HepG2 (cell line): ENCODE data around the gene SPPL2B. TPM values are rescaled to one million over a fixed set of nuclear protein-coding genes. Genes with fewer than 3 reads are reported as not detected.

Source experiments
- ATAC-seq: fragments of 200-7000 bp; cut with Tn5 transposase; 3 replicates; pipeline ENCODE4 v1.9.1; 2020; ENCODE audit warnings: mild to moderate bottlenecking, moderate library complexity
- BruUV-seq: library from RNA; stranded (reverse); fragments of 400-500 nt; replicated peaks from 2 replicates; lab custom pipeline; 2021; lab: Mats Ljungman, UMichigan
- CTCF ChIA-PET: fragments of 300-600 bp; formaldehyde crosslinking; extraction: SDS; loops from one replicate; lab custom pipeline; 2021; ENCODE audit warnings: low total read pairs, inconsistent platforms, low intra/inter-chr PET ratio; lab: Yijun Ruan, JAX
- POLR2A ChIA-PET: fragments of 350-600 bp; sonication (Branson Sonifier 250); formaldehyde crosslinking; loops from one replicate; lab custom pipeline; 2020; ENCODE audit warnings: antibody characterized with exemption, inconsistent platforms; lab: Yijun Ruan, JAX
- DNase-seq: peaks from one replicate; pipeline ENCODE4 v3.0.0-alpha.2; 2015; ENCODE audit warnings: low spot score
- FAIRE-seq: peaks from 3 replicates; lab custom pipeline; 2011; peaks lifted over from hg19 to GRCh38; lab: Jason Lieb, UNC
- H2AFZ ChIP-seq: one replicate; pipeline ENCODE4 v1.6.1; 2011; ENCODE audit warnings: low read length, inconsistent platforms
- H3K27ac ChIP-seq: fragments of 300-600 bp; 3 replicates; pipeline ENCODE4 v1.8.0; 2011; ENCODE audit warnings: mixed run types, mild to moderate bottlenecking, mixed read lengths, low read length, inconsistent platforms; ENCODE audit not compliant: insufficient read depth; ENCODE audit errors: extremely low read length
- H3K27me3 ChIP-seq, 2 experiments: fragments of 200-600 bp in 1 of 2; 2 replicates in 1 of 2; 3 replicates in 1 of 2; pipeline versions ENCODE4 v1.6.0 to v1.8.0; 2011; ENCODE audit warnings: low read length in 2 of 2, mild to moderate bottlenecking in 2 of 2, moderate library complexity in 2 of 2, inconsistent platforms in 1 of 2; ENCODE audit not compliant: insufficient read depth in 2 of 2, control insufficient read depth in 1 of 2
- H3K36me3 ChIP-seq, 2 experiments: fragments of 200-600 bp in 1 of 2; replicated peaks in 1 of 2; 2 replicates in 1 of 2; 3 replicates in 1 of 2; pipeline versions ENCODE4 v1.5.1 to v1.8.0; 2011; ENCODE audit warnings: low read length in 2 of 2, inconsistent platforms in 1 of 2; ENCODE audit not compliant: insufficient read depth in 2 of 2, control insufficient read depth in 1 of 2
- H3K4me1 ChIP-seq: 2 replicates; pipeline ENCODE4 v1.5.1; 2012; ENCODE audit warnings: low read length, inconsistent platforms; ENCODE audit not compliant: insufficient read depth
- H3K4me2 ChIP-seq: 2 replicates; pipeline ENCODE4 v1.6.0; 2011; ENCODE audit warnings: low read depth, low read length, inconsistent platforms
- H3K4me3 ChIP-seq, 3 experiments: fragments of 200-600 bp in 1 of 3; sonication (generic), shearing (Covaris generic) in 1 of 3; replicated peaks in 1 of 3; 2 replicates each; pipeline ENCODE4 v1.5.1; 2011 to 2016; ENCODE audit warnings: low read length in 3 of 3, inconsistent platforms in 2 of 3, low read depth in 2 of 3, mild to moderate bottlenecking in 2 of 3, control low read depth in 1 of 3, mixed read lengths in 1 of 3; ENCODE audit not compliant: insufficient read depth in 1 of 3
- H3K79me2 ChIP-seq: one replicate; pipeline ENCODE4 v1.6.1; 2011; ENCODE audit warnings: low read length, inconsistent platforms; ENCODE audit not compliant: insufficient read depth
- H3K9ac ChIP-seq: 2 replicates; pipeline ENCODE4 v1.6.0; 2011; ENCODE audit warnings: mild to moderate bottlenecking, low read depth, low read length, inconsistent platforms; ENCODE audit not compliant: insufficient read depth
- H3K9me3 ChIP-seq: 2 replicates; pipeline ENCODE4 v1.5.1; 2012; ENCODE audit warnings: mild to moderate bottlenecking, low read length
- H4K20me1 ChIP-seq: 2 replicates; pipeline ENCODE4 v1.6.0; 2011; ENCODE audit warnings: inconsistent platforms, mild to moderate bottlenecking, low read length, moderate library complexity; ENCODE audit not compliant: insufficient read depth
- AGO2 ChIP-seq: fragments of 200-400 bp; formaldehyde crosslinking; optimal IDR thresholded peaks from 2 replicates; pipeline ENCODE3; 2017; ENCODE audit warnings: mild to moderate bottlenecking, low read depth, low read length, moderate library complexity
- ETV6 ChIP-seq: sonication (generic); formaldehyde crosslinking; conservative IDR thresholded peaks from 2 replicates; pipeline ENCODE4 v1.4.0; 2020; ENCODE audit warnings: missing genetic modification reagents
- HMGXB4 ChIP-seq, 2 experiments: sonication (generic) in 1 of 2; formaldehyde crosslinking in 1 of 2; IDR thresholded peaks; 2 replicates each; pipeline versions ENCODE4 v1.4.0 to v1.6.1; 2018 to 2020; ENCODE audit warnings: missing genetic modification reagents in 2 of 2, borderline replicate concordance in 1 of 2, low read depth in 1 of 2, mild to moderate bottlenecking in 1 of 2, missing biosample characterization in 1 of 2
- HNRNPUL1 ChIP-seq: fragments of 200-400 bp; formaldehyde crosslinking; IDR thresholded peaks from 2 replicates; pipeline ENCODE4 v1.6.1; 2017; ENCODE audit warnings: low read depth, mild to moderate bottlenecking, low read length, moderate library complexity
- MTF2 ChIP-seq: sonication (generic); formaldehyde crosslinking; IDR thresholded peaks from 2 replicates; pipeline ENCODE4 v1.5.0; 2020; ENCODE audit warnings: missing genetic modification reagents, borderline replicate concordance
- PRDM15 ChIP-seq: sonication (generic); formaldehyde crosslinking; IDR thresholded peaks from 2 replicates; pipeline ENCODE4 v1.4.0; 2020; ENCODE audit warnings: missing genetic modification reagents
- ZBTB10 ChIP-seq: sonication (generic); formaldehyde crosslinking; IDR thresholded peaks from 2 replicates; pipeline ENCODE4 v1.4.0; 2020; ENCODE audit warnings: missing genetic modification reagents, borderline replicate concordance
- ZMYM2 ChIP-seq: sonication (generic); formaldehyde crosslinking; IDR thresholded peaks from 2 replicates; pipeline ENCODE4 v1.8.0; 2022; ENCODE audit warnings: mild to moderate bottlenecking, missing genetic modification reagents
- ZNF260 ChIP-seq: sonication (generic); formaldehyde crosslinking; IDR thresholded peaks from 2 replicates; pipeline ENCODE4 v1.4.0; 2020; ENCODE audit warnings: missing genetic modification reagents, low read depth, mild to moderate bottlenecking, borderline replicate concordance
- WGBS: methylation state at CpG from one replicate; pipeline ENCODE4 v1.1.6; 2017; ENCODE audit warnings: low lambda C conversion rate; 5-methylcytosine and 5-hydroxymethylcytosine counted together
- in situ Hi-C: cut with HindIII; loops from 2 replicates; pipeline ENCODE4 v1.10.0; 2017; ENCODE audit warnings: low pct_unique_long_range_greater_than_20kb; ENCODE audit not compliant: extremely low pct_ligation_motif_present
- intact Hi-C: fragments of 100-400 bp; cut with micrococcal nuclease; formaldehyde crosslinking; loops from one replicate; pipeline ENCODE4 v1.10.0; 2022; ENCODE audit not compliant: unreplicated experiment
- polyA plus RNA-seq, 8 experiments: library from polyadenylated mRNA; depleted of rRNA in 3 of 8; stranded (reverse) in 7 of 8; unstranded in 1 of 8; fragments of >200 nt; fragmentation: Illumina TruSeq in 4 of 8; extraction: Trizol in 4 of 8; gene quantifications; 2 replicates each; pipeline versions ENCODE4 v1.2.1 to v1.2.3, GENCODE V29; 2011 to 2016; ENCODE audit warnings: low read depth in 4 of 8, missing spikeins in 1 of 8, mixed read lengths in 1 of 8; ENCODE audit not compliant: insufficient read depth in 1 of 8
- total RNA-seq, 5 experiments: library from RNA; depleted of rRNA; stranded (reverse); fragments of >200 nt; fragmentation: Illumina TruSeq; extraction: Trizol; gene quantifications; 2 replicates each; pipeline ENCODE4 v1.2.3, GENCODE V29; 2016; ENCODE audit warnings: low read depth in 1 of 5

Gene SPPL2B
- total and polyA plus RNA-seq, 2 of the 13 experiments (the other 11 are each of a cell fraction or from before 2014, with no cell fraction given) = 14.9 to 15.2 TPM

- TF ChIP-seq ZBTB10 (CRISPR knock-in tag) (0 out of 2 replicates have a peak, but pooled peaks have one; percentile 29), PRDM15 (CRISPR knock-in tag) (peak; percentile 78; the same call in 1 of the 2 replicates)
- TF ChIP-seq, all 625 proteins: peak for 6
Observed at GRCh38 chr19:2329149-2329478, 630 bp downstream of the SPPL2B start (continued).

- peaks cover 38% of the 10 kb centered on the region for H3K79me2 ChIP-seq
- no peaks in the 10 kb centered on the region; a peak in 1 of 5 replicates for H3K27me3 ChIP-seq
- H4K20me1 ChIP-seq = 0 out of 2 replicates have a peak, but pooled peaks cover 2% of the 10 kb centered on the region
- no peak for FAIRE-seq
- POLR2A ChIA-PET = interaction anchor here (1.7 to 3.4 kb wide), 2 partner anchors 64 to 98 kb away, joined by 6 to 35 read pairs; partner anchors contain the start of gene TIMM13
- intact Hi-C loops = no loop called here
- H3K36me3 ChIP-seq = peaks cover 6 to 18% of the 10 kb centered on the region in 2 experiments; a peak in 3 of 5 replicates
- in situ Hi-C loops = no loop called here
- peak overlapping the region; percentile 95 for H3K4me2 ChIP-seq
- H3K4me3 ChIP-seq = peak overlapping the region; percentile 87 to 94 (median 89)
- CTCF ChIA-PET = no interaction called here
- peak overlapping the region; percentile 82 for H3K27ac ChIP-seq
- H3K4me1 ChIP-seq = peaks cover 64% of the 10 kb centered on the region
- peak overlapping the region; percentile 97 for H3K9ac ChIP-seq
- ATAC-seq = peak; percentile 31
- TF ChIP-seq ZNF260 (no peak), HNRNPUL1 (no peak), ZMYM2 (no peak), HMGXB4 (CRISPR knock-in tag; IDR thresholded peaks at IDR 0.05; ENCODE audit: borderline replicate concordance in 1 of 2, low read depth in 1 of 2) (0 out of 4 replicates have a peak, but pooled peaks of 1 of the 2 experiments have one; percentile 12), AGO2 (no peak), ETV6 (no peak), MTF2 (CRISPR knock-in tag) (no peak)
- H3K9me3 ChIP-seq = no peaks in the 10 kb centered on the region
- DNase-seq = no peak
- H2AFZ ChIP-seq = no peak overlapping the region
- WGBS = 9% methylated on average over 13 of the region's 13 CpGs
- no TSS peak for BruUV-seq
Observed at GRCh38 chr19:2329501-2329916, 1.0 kb downstream of the SPPL2B start.
